Cerebellar cortex (tissue), 1 donor: ENCODE measurements around the gene OSTN.

Source experiments
- DNase-seq: peaks from one replicate; pipeline ENCODE4 v3.0.0-alpha.2; 2015; ENCODE audit warnings: low spot score

The OSTN gene

DNA sequence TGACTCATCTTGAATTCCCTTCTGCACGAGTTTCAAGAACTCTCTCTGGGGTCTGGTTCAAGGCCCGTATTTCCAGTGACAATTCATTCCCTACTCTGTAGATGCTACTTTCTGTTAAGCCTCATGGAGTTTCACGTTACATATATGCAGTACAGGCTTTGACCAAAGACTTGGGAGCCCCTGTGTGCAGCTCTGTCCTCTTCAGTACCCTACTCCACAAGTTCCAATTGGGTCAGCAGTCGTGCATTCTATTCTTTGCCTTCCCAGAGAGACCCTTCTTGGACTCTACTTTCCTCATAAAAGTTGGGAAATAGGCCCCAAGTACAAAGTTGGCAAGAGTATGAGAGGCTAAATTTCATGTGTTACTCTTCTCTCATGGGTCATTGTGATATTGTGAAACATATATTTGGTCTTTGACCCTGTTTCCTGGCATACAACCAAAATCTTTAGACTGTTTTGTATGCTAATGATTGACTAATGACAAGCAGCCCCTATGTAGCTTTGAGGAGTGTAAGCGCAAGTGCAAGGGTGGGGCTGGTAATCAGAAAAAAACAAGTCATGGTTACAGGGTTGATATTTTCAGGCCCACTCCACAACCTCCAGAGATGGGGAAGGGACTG is 115.2 kb downstream of the OSTN start:
- no peak for DNase-seq
